ENCODE measurements around the gene ERMARD. TPM values are rescaled to one million over a fixed set of nuclear protein-coding genes. Genes with fewer than 3 reads are reported as not detected.

Gene ERMARD
- total RNA-seq, 2 donors from 2014 or later: 19.6 to 22.1 TPM

Other genes with a start within 250 kb of the ERMARD start
- gene WDR27, start 49.6 kb upstream of the ERMARD start, total RNA-seq: 10 to 100 TPM; 17.1 to 20.9 TPM
- 10 to 100 TPM; 24.6 to 25.5 TPM for gene C6orf120, start 49.5 kb upstream of the ERMARD start, total RNA-seq
- gene PHF10, start 27.1 kb upstream of the ERMARD start, total RNA-seq: 10 to 100 TPM; 36.2 to 57.6 TPM
- gene DYNLT2, start 50 bp upstream of the ERMARD start, total RNA-seq: 1 to 10 TPM; 1.1 TPM

Data from posterior vena cava (tissue), 2 donors.